B cell (primary cell): Measurements from ENCODE around the gene MLKL. TPM values are rescaled to one million over a fixed set of nuclear protein-coding genes. Genes with fewer than 3 reads are reported as not detected.
A peak's percentile ranks its signal among the peaks of the same experiment; 100 is the strongest.

Source experiments
- ATAC-seq: fragments of 200-7000 bp; cut with Tn5 transposase; one replicate; pipeline ENCODE4 v1.10.0; 2021; ENCODE audit warnings: low read depth, mild to moderate bottlenecking, moderate number of reproducible peaks, moderate library complexity
- CTCF ChIA-PET: fragments of 350-600 bp; sonication (Branson Sonifier 250); formaldehyde crosslinking; loops from one replicate; lab custom pipeline; 2021; ENCODE audit warnings: antibody characterized with exemption, inconsistent platforms; lab: Charles Lee
- POLR2A ChIA-PET: fragments of 350-600 bp; sonication (Branson Sonifier 250); formaldehyde crosslinking; loops from one replicate; lab custom pipeline; 2021; ENCODE audit warnings: antibody characterized with exemption; lab: Charles Lee
- DNase-seq: peaks from one replicate; pipeline ENCODE4 v3.0.0; 2013
- H2AFZ ChIP-seq: 2 replicates; pipeline ENCODE4 v1.6.1; 2012; ENCODE audit warnings: mild to moderate bottlenecking, low read depth, low read length; ENCODE audit not compliant: insufficient read depth, poor library complexity, severe bottlenecking
- H3K27ac ChIP-seq, 2 donors: 1 replicate in 1 of 2; 2 replicates in 1 of 2; pipeline ENCODE4 v1.5.1; 2012 to 2013; ENCODE audit warnings: low read length in 2 of 2, mild to moderate bottlenecking in 2 of 2, moderate library complexity in 1 of 2
- H3K27me3 ChIP-seq, 4 experiments: fragments of 200-600 bp in 1 of 4; sonication (generic) in 1 of 4; replicated peaks in 1 of 4; 1 replicate in 2 of 4; 2 replicates in 2 of 4; pipeline versions ENCODE4 v1.6.1 to v1.7.0; 2013 to 2016; ENCODE audit warnings: low read length in 3 of 4, mild to moderate bottlenecking in 2 of 4, mixed read lengths in 1 of 4, moderate library complexity in 1 of 4; ENCODE audit not compliant: insufficient read depth in 4 of 4, control insufficient read depth in 3 of 4; ENCODE audit errors: control extremely low read depth in 1 of 4
- H3K36me3 ChIP-seq, 2 experiments: replicated peaks in 1 of 2; 1 replicate in 1 of 2; 2 replicates in 1 of 2; pipeline versions ENCODE4 v1.6.1 to v1.7.1; 2013; ENCODE audit warnings: low read length in 1 of 2; ENCODE audit not compliant: insufficient read depth in 2 of 2, control insufficient read depth in 1 of 2; ENCODE audit errors: control extremely low read depth in 1 of 2, extremely low read depth in 1 of 2
- H3K4me1 ChIP-seq, 2 donors: fragments of 200-600 bp in 1 of 2; sonication (generic) in 1 of 2; 1 replicate in 1 of 2; 2 replicates in 1 of 2; pipeline versions ENCODE4 v1.5.1 to v1.6.1; 2013 to 2017; ENCODE audit warnings: low read length in 2 of 2; ENCODE audit not compliant: control insufficient read depth in 2 of 2, insufficient read depth in 2 of 2
- H3K4me2 ChIP-seq: replicated peaks from 2 replicates; pipeline ENCODE3; 2012; ENCODE audit warnings: mild to moderate bottlenecking, low read depth, low read length; ENCODE audit not compliant: poor library complexity, severe bottlenecking
- H3K4me3 ChIP-seq, 5 experiments: fragments of 200-600 bp in 1 of 5; sonication (generic) in 1 of 5; 1 replicate in 3 of 5; 2 replicates in 2 of 5; pipeline versions ENCODE4 v1.5.1 to v1.7.0; 2011 to 2016; ENCODE audit warnings: low read length in 4 of 5, mild to moderate bottlenecking in 4 of 5, low read depth in 2 of 5, control low read depth in 1 of 5, moderate library complexity in 1 of 5; ENCODE audit not compliant: insufficient read depth in 1 of 5; ENCODE audit errors: control extremely low read depth in 1 of 5, extremely low read depth in 1 of 5
- H3K79me2 ChIP-seq: fragments of 200-600 bp; sonication (generic); one replicate; pipeline ENCODE4 v1.6.0; 2016; ENCODE audit warnings: low read length; ENCODE audit not compliant: control insufficient read depth, insufficient read depth
- H3K9ac ChIP-seq: fragments of 200-600 bp; sonication (generic); 2 replicates; pipeline ENCODE4 v1.6.1; 2017; ENCODE audit warnings: mild to moderate bottlenecking, low read length, moderate library complexity
- H3K9me3 ChIP-seq, 3 donors: one replicate each; pipeline versions ENCODE4 v1.6.1 to v1.7.1; 2013; ENCODE audit warnings: low read length in 2 of 3; ENCODE audit not compliant: control insufficient read depth in 2 of 3, insufficient read depth in 1 of 3; ENCODE audit errors: control extremely low read depth in 1 of 3
- H4K20me1 ChIP-seq: 2 replicates; pipeline ENCODE4 v1.6.0; 2012; ENCODE audit warnings: mild to moderate bottlenecking, low read length; ENCODE audit not compliant: insufficient read depth, control insufficient read depth, poor library complexity, severe bottlenecking
- H3K27ac Mint-ChIP-seq: one replicate; pipeline ENCODE4 v1.8.0; 2021; ENCODE audit warnings: mixed read lengths
- H3K27me3 Mint-ChIP-seq: one replicate; pipeline ENCODE4 v1.8.0; 2021; ENCODE audit warnings: mixed read lengths
- H3K4me1 Mint-ChIP-seq: one replicate; pipeline ENCODE4 v1.8.0; 2021; ENCODE audit warnings: mixed read lengths
- H3K4me3 Mint-ChIP-seq: one replicate; pipeline ENCODE4 v1.8.0; 2021; ENCODE audit warnings: mixed read lengths
- H3K9me3 Mint-ChIP-seq: one replicate; pipeline ENCODE4 v1.8.0; 2022; ENCODE audit warnings: mixed read lengths; ENCODE audit not compliant: insufficient read depth
- EZH2 ChIP-seq: IDR thresholded peaks from 2 replicates; pipeline ENCODE4 v1.6.1; 2012; ENCODE audit warnings: borderline replicate concordance, low read depth, mild to moderate bottlenecking, moderate library complexity, low read length; ENCODE audit not compliant: insufficient read depth, poor library complexity, severe bottlenecking
- WGBS: methylation state at CpG from one replicate; pipeline ENCODE4 v1.1.5; 2013; ENCODE audit warnings: missing lambda C conversion rate; ENCODE audit not compliant: insufficient coverage; 5-methylcytosine and 5-hydroxymethylcytosine counted together
- intact Hi-C: fragments of 100-400 bp; cut with micrococcal nuclease; formaldehyde crosslinking; loops from one replicate; pipeline ENCODE4 v1.10.0; 2022
- polyA plus RNA-seq: library from polyadenylated mRNA; depleted of rRNA; stranded (reverse); fragments of >200 nt; gene quantifications from 2 replicates; pipeline ENCODE4 v1.2.3, GENCODE V29; 2012
- total RNA-seq, 2 donors: library from RNA; stranded (reverse); fragments of 120-200 nt in 1 of 2; gene quantifications; 1 replicate in 1 of 2; 2 replicates in 1 of 2; pipeline versions ENCODE4 v1.2.3 to v1.2.4, GENCODE V29; 2013 to 2022
- TF ChIP-seq, protein P1 (sequence below): fragments of 200-600 bp; IDR thresholded peaks from one replicate; pipeline ENCODE4 v1.8.0; 2022; ENCODE audit warnings: antibody characterized with exemption, mild to moderate bottlenecking

MLKL gene
- total and polyA plus RNA-seq, 2 donors (not counting 1 experiment from before 2014, with no cell fraction given) = 13.4 to 19.7 TPM

DNA sequence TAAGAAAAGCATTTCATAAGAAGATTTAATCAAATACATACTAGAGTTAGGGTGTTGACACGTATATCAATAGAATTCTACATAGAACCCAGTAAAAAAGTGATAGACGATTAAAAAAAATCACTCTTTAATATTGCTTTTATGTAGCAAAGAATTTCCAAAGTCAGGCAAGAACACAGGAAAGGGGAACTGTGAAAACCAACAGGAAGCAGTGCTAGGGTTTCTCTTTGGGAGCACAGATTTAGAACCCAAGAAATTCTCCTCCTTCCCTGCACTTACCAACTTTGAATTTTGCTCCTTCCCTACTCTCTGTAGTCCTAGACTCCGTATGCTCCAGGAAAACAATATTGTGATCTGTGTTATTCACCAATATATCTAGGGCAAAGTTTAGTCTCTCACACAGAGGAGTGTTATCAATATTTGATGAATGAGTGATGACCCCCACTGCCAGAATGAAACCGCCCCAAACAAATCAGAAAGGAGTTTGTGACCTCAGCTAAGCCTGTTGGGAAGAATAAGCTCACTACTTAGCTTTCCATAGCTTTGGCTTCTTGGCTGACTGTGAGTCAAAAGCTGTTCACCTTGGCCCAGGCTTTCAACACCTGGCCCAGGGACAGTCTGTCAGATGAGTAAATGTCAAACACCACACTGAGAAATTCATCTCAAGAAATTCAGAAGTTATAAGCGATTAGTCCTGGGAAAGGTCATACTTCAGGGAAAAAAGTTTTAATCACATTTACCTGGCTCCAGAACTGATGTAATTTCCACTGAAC is 42.6 kb downstream of the MLKL start:
- no peak overlapping the region for H3K4me2 ChIP-seq
- no peaks in the 10 kb centered on the region for H3K27me3 ChIP-seq
- no CpG with 5 or more reads among the region's 5 CpGs for WGBS
- ChIA-PET CTCF (interaction anchor here (0.5 kb wide), 1 partner anchor 1871 kb away, joined by 8 read pairs; no protein-coding TSS in a partner anchor), POLR2A (no interaction called here)
- H3K4me1 ChIP-seq = peaks cover 6 to 11% of the 10 kb centered on the region in 2 donors
- intact Hi-C loops = no loop called here
- H3K79me2 ChIP-seq = peaks cover 94% of the 10 kb centered on the region
- peaks cover 23 to 62% of the 10 kb centered on the region in 2 experiments for H3K36me3 ChIP-seq
- H3K27ac Mint-ChIP-seq = no peak overlapping the region
- H2AFZ ChIP-seq = no peak overlapping the region
- TF ChIP-seq, protein P1, sequence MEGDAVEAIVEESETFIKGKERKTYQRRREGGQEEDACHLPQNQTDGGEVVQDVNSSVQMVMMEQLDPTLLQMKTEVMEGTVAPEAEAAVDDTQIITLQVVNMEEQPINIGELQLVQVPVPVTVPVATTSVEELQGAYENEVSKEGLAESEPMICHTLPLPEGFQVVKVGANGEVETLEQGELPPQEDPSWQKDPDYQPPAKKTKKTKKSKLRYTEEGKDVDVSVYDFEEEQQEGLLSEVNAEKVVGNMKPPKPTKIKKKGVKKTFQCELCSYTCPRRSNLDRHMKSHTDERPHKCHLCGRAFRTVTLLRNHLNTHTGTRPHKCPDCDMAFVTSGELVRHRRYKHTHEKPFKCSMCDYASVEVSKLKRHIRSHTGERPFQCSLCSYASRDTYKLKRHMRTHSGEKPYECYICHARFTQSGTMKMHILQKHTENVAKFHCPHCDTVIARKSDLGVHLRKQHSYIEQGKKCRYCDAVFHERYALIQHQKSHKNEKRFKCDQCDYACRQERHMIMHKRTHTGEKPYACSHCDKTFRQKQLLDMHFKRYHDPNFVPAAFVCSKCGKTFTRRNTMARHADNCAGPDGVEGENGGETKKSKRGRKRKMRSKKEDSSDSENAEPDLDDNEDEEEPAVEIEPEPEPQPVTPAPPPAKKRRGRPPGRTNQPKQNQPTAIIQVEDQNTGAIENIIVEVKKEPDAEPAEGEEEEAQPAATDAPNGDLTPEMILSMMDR = no peak
- TF ChIP-seq EZH2 = no peak
- peak overlapping the region in 1 of 2 donors; percentile 19 for H3K27ac ChIP-seq
- no peak for ATAC-seq
- H3K4me3 ChIP-seq = no peak overlapping the region
- no peaks in the 10 kb centered on the region for H3K9me3 ChIP-seq
- no peaks in the 10 kb centered on the region for H3K27me3 Mint-ChIP-seq
- no peaks in the 10 kb centered on the region for H3K9me3 Mint-ChIP-seq
- H3K9ac ChIP-seq = no peak overlapping the region
- H3K4me3 Mint-ChIP-seq = no peak overlapping the region
- H3K4me1 Mint-ChIP-seq = peaks cover 60% of the 10 kb centered on the region
- H4K20me1 ChIP-seq = peaks cover 73% of the 10 kb centered on the region
- DNase-seq = no peak

GRCh38 chr16:74654536-74655050 is 46.1 kb downstream of the MLKL start:
- no CpG with 5 or more reads among the region's 3 CpGs for WGBS
- POLR2A ChIA-PET = no interaction called here
- intact Hi-C loops = no loop called here

More at GRCh38 chr16:74654536-74655050, 46.1 kb downstream of the MLKL start:
- Histone ChIP-seq H3K36me3 (peaks cover 21 to 51% of the 10 kb centered on the region in 2 experiments), H2AFZ (no peak overlapping the region), H3K9ac (no peak overlapping the region), H3K9me3 (no peaks in the 10 kb centered on the region), H3K79me2 (peaks cover 83% of the 10 kb centered on the region), H3K4me3 (no peak overlapping the region), H3K4me2 (no peak overlapping the region), H3K27ac (no peak overlapping the region), H3K4me1 (peaks cover 6 to 11% of the 10 kb centered on the region in 2 donors), H3K27me3 (no peaks in the 10 kb centered on the region), H4K20me1 (peaks cover 53% of the 10 kb centered on the region)
- Mint-ChIP-seq H3K4me3 (no peak overlapping the region), H3K4me1 (peaks cover 38% of the 10 kb centered on the region), H3K27ac (peak overlapping the region; percentile 10), H3K27me3 (no peaks in the 10 kb centered on the region), H3K9me3 (no peaks in the 10 kb centered on the region)
- ATAC-seq (no peak), DNase-seq (no peak)
- CTCF ChIA-PET = no interaction called here
- TF ChIP-seq, protein P1 = no peak
- TF ChIP-seq EZH2 = no peak
